Measurements from ENCODE around the gene CRACR2B. TPM values are rescaled to one million over a fixed set of nuclear protein-coding genes. Genes with fewer than 3 reads are reported as not detected.

Gene CRACR2B
- total and polyA plus RNA-seq, 2 of the 13 experiments (the other 11 are each of a cell fraction or from before 2014, with no cell fraction given) = 14.9 to 21.0 TPM

GRCh38 chr11:808427-809286 is 19.1 kb upstream of the CRACR2B start (continued):
- TF ChIP-seq ZNF18 (CRISPR knock-in tag; IDR thresholded peaks at IDR 0.05; ENCODE audit: insufficient replicate concordance) (no peak), ATF2 (CRISPR knock-in tag; IDR thresholded peaks at IDR 0.05) (no peak), NPAS2 (CRISPR knock-in tag; IDR thresholded peaks at IDR 0.05; ENCODE audit: borderline replicate concordance) (no peak), ZNF44 (CRISPR knock-in tag; IDR thresholded peaks at IDR 0.05) (no peak), SIN3B (IDR thresholded peaks at IDR 0.05; ENCODE audit: low read length) (no peak), ZMYM4 (CRISPR knock-in tag; IDR thresholded peaks at IDR 0.05) (no peak), AGO2 (optimal IDR thresholded peaks at IDR 0.05; ENCODE audit: low read depth, low read length) (no peak), ZKSCAN8 (CRISPR knock-in tag; IDR thresholded peaks at IDR 0.05; ENCODE audit: borderline replicate concordance) (no peak), JUND (CRISPR knock-in tag; IDR thresholded peaks at IDR 0.05) (no peak), ZNF83 (CRISPR knock-in tag; IDR thresholded peaks at IDR 0.05; ENCODE audit: borderline replicate concordance) (no peak), ARID2 (CRISPR knock-in tag; IDR thresholded peaks at IDR 0.05; ENCODE audit: borderline replicate concordance) (peak; percentile 80; the same call in 1 of the 2 replicates), ZFAT (CRISPR knock-in tag; conservative IDR thresholded peaks at IDR 0.05) (peak; percentile 65; the same call in 1 of the 2 replicates), ZNF766 (CRISPR knock-in tag; IDR thresholded peaks at IDR 0.05; ENCODE audit: borderline replicate concordance) (no peak), HIC2 (CRISPR knock-in tag; IDR thresholded peaks at IDR 0.05; ENCODE audit: low read depth) (no peak), ZMYM3 (CRISPR knock-in tag; IDR thresholded peaks at IDR 0.05) (peak; percentile 41; the same call in 1 of the 2 replicates), FOXA3 (CRISPR knock-in tag; IDR thresholded peaks at IDR 0.05) (no peak), ZNF775 (CRISPR knock-in tag; IDR thresholded peaks at IDR 0.05; ENCODE audit: borderline replicate concordance) (no peak), ZMAT3 (CRISPR knock-in tag; conservative IDR thresholded peaks at IDR 0.05) (no peak)
- TF ChIP-seq, protein P1, sequence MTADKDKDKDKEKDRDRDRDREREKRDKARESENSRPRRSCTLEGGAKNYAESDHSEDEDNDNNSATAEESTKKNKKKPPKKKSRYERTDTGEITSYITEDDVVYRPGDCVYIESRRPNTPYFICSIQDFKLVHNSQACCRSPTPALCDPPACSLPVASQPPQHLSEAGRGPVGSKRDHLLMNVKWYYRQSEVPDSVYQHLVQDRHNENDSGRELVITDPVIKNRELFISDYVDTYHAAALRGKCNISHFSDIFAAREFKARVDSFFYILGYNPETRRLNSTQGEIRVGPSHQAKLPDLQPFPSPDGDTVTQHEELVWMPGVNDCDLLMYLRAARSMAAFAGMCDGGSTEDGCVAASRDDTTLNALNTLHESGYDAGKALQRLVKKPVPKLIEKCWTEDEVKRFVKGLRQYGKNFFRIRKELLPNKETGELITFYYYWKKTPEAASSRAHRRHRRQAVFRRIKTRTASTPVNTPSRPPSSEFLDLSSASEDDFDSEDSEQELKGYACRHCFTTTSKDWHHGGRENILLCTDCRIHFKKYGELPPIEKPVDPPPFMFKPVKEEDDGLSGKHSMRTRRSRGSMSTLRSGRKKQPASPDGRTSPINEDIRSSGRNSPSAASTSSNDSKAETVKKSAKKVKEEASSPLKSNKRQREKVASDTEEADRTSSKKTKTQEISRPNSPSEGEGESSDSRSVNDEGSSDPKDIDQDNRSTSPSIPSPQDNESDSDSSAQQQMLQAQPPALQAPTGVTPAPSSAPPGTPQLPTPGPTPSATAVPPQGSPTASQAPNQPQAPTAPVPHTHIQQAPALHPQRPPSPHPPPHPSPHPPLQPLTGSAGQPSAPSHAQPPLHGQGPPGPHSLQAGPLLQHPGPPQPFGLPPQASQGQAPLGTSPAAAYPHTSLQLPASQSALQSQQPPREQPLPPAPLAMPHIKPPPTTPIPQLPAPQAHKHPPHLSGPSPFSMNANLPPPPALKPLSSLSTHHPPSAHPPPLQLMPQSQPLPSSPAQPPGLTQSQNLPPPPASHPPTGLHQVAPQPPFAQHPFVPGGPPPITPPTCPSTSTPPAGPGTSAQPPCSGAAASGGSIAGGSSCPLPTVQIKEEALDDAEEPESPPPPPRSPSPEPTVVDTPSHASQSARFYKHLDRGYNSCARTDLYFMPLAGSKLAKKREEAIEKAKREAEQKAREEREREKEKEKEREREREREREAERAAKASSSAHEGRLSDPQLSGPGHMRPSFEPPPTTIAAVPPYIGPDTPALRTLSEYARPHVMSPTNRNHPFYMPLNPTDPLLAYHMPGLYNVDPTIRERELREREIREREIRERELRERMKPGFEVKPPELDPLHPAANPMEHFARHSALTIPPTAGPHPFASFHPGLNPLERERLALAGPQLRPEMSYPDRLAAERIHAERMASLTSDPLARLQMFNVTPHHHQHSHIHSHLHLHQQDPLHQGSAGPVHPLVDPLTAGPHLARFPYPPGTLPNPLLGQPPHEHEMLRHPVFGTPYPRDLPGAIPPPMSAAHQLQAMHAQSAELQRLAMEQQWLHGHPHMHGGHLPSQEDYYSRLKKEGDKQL (CRISPR knock-in tag; IDR thresholded peaks at IDR 0.05; ENCODE audit: low read depth) = no peak

All from HepG2 (cell line).